A549 (cell line): Measurements from ENCODE around the gene PGRMC1. TPM values are rescaled to one million over a fixed set of nuclear protein-coding genes. Genes with fewer than 3 reads are reported as not detected.

Experiments used
- ATAC-seq, 2 experiments: fragments of 200-7000 bp in 1 of 2; fragments of >200 bp in 1 of 2; cut with Nextera tagmentation in 1 of 2; cut with Tn5 transposase in 1 of 2; 3 replicates each; pipeline versions ENCODE4 v1.8.0 to v1.9.1; 2018 to 2020; ENCODE audit warnings: mild to moderate bottlenecking in 1 of 2, moderate library complexity in 1 of 2
- CTCF ChIA-PET: fragments of 300-600 bp; sonication (Branson Sonifier 250); formaldehyde crosslinking; extraction: SDS; loops from one replicate; lab custom pipeline; 2021; ENCODE audit warnings: antibody characterized with exemption, inconsistent platforms; lab: Yijun Ruan, JAX
- POLR2A ChIA-PET: fragments of 350-600 bp; formaldehyde crosslinking; extraction: SDS; loops from one replicate; lab custom pipeline; 2021; ENCODE audit warnings: antibody characterized with exemption, inconsistent platforms; lab: Yijun Ruan, JAX
- DNase-seq, 2 experiments: peaks; one replicate each; pipeline versions ENCODE4 v3.0.0 to v3.0.0-alpha.2; 2011 to 2016; ENCODE audit warnings: low read depth in 1 of 2, low spot score in 1 of 2
- FAIRE-seq: peaks from 2 replicates; lab custom pipeline; 2011; peaks lifted over from hg19 to GRCh38; lab: Jason Lieb, UNC
- H3K27ac ChIP-seq, 2 experiments: fragments of >200 bp; sonication (Bioruptor Twin); formaldehyde crosslinking; 3 replicates each; pipeline ENCODE4 v1.5.1; 2016 to 2017
- H3K4me1 ChIP-seq: fragments of >200 bp; sonication (Bioruptor Twin); formaldehyde crosslinking; 3 replicates; pipeline ENCODE4 v1.6.1; 2016
- H3K4me2 ChIP-seq: fragments of >200 bp; sonication (Bioruptor Twin); formaldehyde crosslinking; 3 replicates; pipeline ENCODE4 v1.6.1; 2016
- H3K4me3 ChIP-seq: fragments of >200 bp; sonication (Bioruptor Twin); formaldehyde crosslinking; 3 replicates; pipeline ENCODE4 v1.5.1; 2016
- H3K9me3 ChIP-seq: fragments of >200 bp; sonication (Bioruptor Twin); formaldehyde crosslinking; 3 replicates; pipeline ENCODE4 v1.6.1; 2016
- CHD4 ChIP-seq: fragments of 200-600 bp; sonication (generic); IDR thresholded peaks from 2 replicates; pipeline ENCODE4 v1.6.1; 2016; ENCODE audit warnings: antibody characterized with exemption, mild to moderate bottlenecking, borderline replicate concordance
- EHMT2 ChIP-seq: fragments of 200-600 bp; sonication (generic); IDR thresholded peaks from 2 replicates; pipeline ENCODE4 v1.6.1; 2016; ENCODE audit warnings: antibody characterized with exemption, low read depth, mild to moderate bottlenecking, moderate library complexity
- EP300 ChIP-seq, 2 experiments: fragments of >200 bp; sonication (Bioruptor Twin); formaldehyde crosslinking; IDR thresholded peaks; 2 replicates in 1 of 2; 3 replicates in 1 of 2; pipeline ENCODE4 v1.6.1; 2016 to 2017
- GATA3 ChIP-seq: IDR thresholded peaks from 2 replicates; pipeline ENCODE4 v1.6.1; 2012; ENCODE audit warnings: borderline replicate concordance
- HDAC2 ChIP-seq: fragments of 200-600 bp; sonication (generic); IDR thresholded peaks from 2 replicates; pipeline ENCODE4 v1.6.1; 2016
- HEYL ChIP-seq: fragments of 250-450 bp; sonication (Bioruptor Pico); IDR thresholded peaks from 2 replicates; pipeline ENCODE4 v1.8.0; 2021; ENCODE audit warnings: mild to moderate bottlenecking, moderate library complexity
- HOXA7 ChIP-seq: fragments of 250-450 bp; sonication (Bioruptor Pico); IDR thresholded peaks from 2 replicates; pipeline ENCODE4 v1.5.0; 2020; ENCODE audit warnings: mild to moderate bottlenecking, moderate library complexity
- JUN ChIP-seq, 2 experiments: fragments of >200 bp; sonication (Bioruptor Twin); formaldehyde crosslinking; IDR thresholded peaks; 2 replicates in 1 of 2; 3 replicates in 1 of 2; pipeline ENCODE4 v1.6.1; 2016 to 2017
- KDM1A ChIP-seq: fragments of 200-600 bp; sonication (generic); IDR thresholded peaks from 2 replicates; pipeline ENCODE4 v1.6.1; 2016; ENCODE audit warnings: low read depth, mild to moderate bottlenecking
- MYC ChIP-seq: IDR thresholded peaks from 2 replicates; pipeline ENCODE4 v1.6.1; 2012; ENCODE audit warnings: mild to moderate bottlenecking, inconsistent platforms, low read length, improper control_type of control experiment, borderline replicate concordance
- POLR2A ChIP-seq: IDR thresholded peaks from 2 replicates; pipeline ENCODE4 v1.6.1; 2012; ENCODE audit warnings: mild to moderate bottlenecking, low read length
- WGBS: methylation state at CpG from one replicate; pipeline ENCODE4 v1.1.6; 2017; ENCODE audit errors: missing lambda C conversion rate; 5-methylcytosine and 5-hydroxymethylcytosine counted together
- polyA minus RNA-seq: library from RNA; depleted of rRNA, polyadenylated mRNA; stranded (reverse); fragments of >200 nt; gene quantifications from 2 replicates; pipeline ENCODE4 v1.2.3, GENCODE V29; 2011; rRNA and poly(A)+ RNA removed
- polyA plus RNA-seq, 4 experiments: library from polyadenylated mRNA; depleted of rRNA in 3 of 4; stranded (reverse); fragments of >200 nt; fragmentation: RNase III in 1 of 4; extraction: RNeasy Plus Mini Kit Qiagen cat#74134 plus additional on column Dnase treatment in 1 of 4; gene quantifications; 2 replicates in 3 of 4; 3 replicates in 1 of 4; pipeline ENCODE4 v1.2.3, GENCODE V29; 2011 to 2017
- TF ChIP-seq, protein P1 (sequence below): fragments of >200 bp; sonication (Bioruptor Twin); formaldehyde crosslinking; IDR thresholded peaks from 3 replicates; pipeline ENCODE4 v1.6.1; 2016
- TF ChIP-seq, protein P2 (sequence below): IDR thresholded peaks from 2 replicates; pipeline ENCODE4 v1.6.1; 2012; ENCODE audit warnings: low read depth, borderline replicate concordance
- TF ChIP-seq, protein P3 (sequence below): IDR thresholded peaks from 2 replicates; pipeline ENCODE4 v1.6.1; 2012
- TF ChIP-seq, protein P4 (sequence below): fragments of 250-450 bp; sonication (Bioruptor Pico); IDR thresholded peaks from 2 replicates; pipeline ENCODE4 v1.5.0; 2021; ENCODE audit warnings: mild to moderate bottlenecking, moderate library complexity, borderline replicate concordance
- TF ChIP-seq, protein P5 (sequence below): fragments of 250-450 bp; sonication (Bioruptor Pico); IDR thresholded peaks from 2 replicates; pipeline ENCODE4 v1.5.0; 2020; ENCODE audit warnings: low read depth, mild to moderate bottlenecking, moderate library complexity

Gene PGRMC1
- 118 and 163 TPM in 2 replicates for polyA plus RNA-seq (2011; rRNA removed)
- 85.2 and 104 TPM in 2 replicates for polyA plus RNA-seq (2012; cell fraction: cytosol; rRNA removed)
- 77.7 and 92.7 TPM in 2 replicates for polyA plus RNA-seq (2012; cell fraction: nucleus; rRNA removed)
- polyA plus RNA-seq (2017; fragmentation: RNase III; extraction: RNeasy Plus Mini Kit Qiagen cat#74134 plus additional on column Dnase treatment): 140 to 159 TPM (median 151 TPM) in 3 replicates
- polyA minus RNA-seq: 33.4 and 35.6 TPM in 2 replicates

DNA sequence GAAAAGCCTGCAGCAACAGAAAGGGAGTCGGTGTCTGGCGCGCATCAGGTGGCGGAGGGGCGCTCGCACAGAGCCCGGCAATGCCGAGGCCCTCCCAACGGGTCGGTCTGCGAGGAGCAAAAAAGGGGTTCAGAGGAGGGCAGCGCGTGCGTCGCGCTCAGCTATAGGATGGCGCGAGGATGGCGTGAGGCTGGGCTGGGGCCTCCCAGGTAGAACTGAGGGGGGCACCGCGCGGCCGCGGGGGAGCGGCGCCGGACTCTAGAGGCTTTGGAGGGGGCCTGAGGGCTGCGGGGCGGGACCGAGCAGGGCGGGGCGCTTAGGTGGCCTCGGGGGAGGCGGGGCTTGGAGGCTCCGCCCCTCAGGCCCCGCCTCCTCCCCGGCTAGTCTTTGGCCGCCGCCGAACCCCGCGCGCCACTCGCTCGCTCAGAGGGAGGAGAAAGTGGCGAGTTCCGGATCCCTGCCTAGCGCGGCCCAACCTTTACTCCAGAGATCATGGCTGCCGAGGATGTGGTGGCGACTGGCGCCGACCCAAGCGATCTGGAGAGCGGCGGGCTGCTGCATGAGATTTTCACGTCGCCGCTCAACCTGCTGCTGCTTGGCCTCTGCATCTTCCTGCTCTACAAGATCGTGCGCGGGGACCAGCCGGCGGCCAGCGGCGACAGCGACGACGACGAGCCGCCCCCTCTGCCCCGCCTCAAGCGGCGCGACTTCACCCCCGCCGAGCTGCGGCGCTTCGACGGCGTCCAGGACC is at the start of gene PGRMC1:
Gene PGRMC1, plus strand, starts transcription at position 414 of the 751 bp plus-strand sequence. Its CDS starts 79 bp downstream, at position 493.
- Histone ChIP-seq H3K4me2 (peak within 1 kb of the TSS; percentile 96), H3K4me1 (peaks cover 36% of the 10 kb centered on the region), H3K9me3 (no peaks in the 10 kb centered on the region)
- peak; percentile 91 to 95 for ATAC-seq
- TF ChIP-seq POLR2A (peak; percentile 96), JUN (IDR thresholded peaks at IDR 0.05) (peak; percentile 39 to 81; a peak in 2 of 5 replicates), KDM1A (no peak)
- TF ChIP-seq, protein P1, sequence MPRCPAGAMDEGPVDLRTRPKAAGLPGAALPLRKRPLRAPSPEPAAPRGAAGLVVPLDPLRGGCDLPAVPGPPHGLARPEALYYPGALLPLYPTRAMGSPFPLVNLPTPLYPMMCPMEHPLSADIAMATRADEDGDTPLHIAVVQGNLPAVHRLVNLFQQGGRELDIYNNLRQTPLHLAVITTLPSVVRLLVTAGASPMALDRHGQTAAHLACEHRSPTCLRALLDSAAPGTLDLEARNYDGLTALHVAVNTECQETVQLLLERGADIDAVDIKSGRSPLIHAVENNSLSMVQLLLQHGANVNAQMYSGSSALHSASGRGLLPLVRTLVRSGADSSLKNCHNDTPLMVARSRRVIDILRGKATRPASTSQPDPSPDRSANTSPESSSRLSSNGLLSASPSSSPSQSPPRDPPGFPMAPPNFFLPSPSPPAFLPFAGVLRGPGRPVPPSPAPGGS: 0 out of 3 replicates have a peak, but pooled peaks have one; percentile 69
- TF ChIP-seq, protein P2, sequence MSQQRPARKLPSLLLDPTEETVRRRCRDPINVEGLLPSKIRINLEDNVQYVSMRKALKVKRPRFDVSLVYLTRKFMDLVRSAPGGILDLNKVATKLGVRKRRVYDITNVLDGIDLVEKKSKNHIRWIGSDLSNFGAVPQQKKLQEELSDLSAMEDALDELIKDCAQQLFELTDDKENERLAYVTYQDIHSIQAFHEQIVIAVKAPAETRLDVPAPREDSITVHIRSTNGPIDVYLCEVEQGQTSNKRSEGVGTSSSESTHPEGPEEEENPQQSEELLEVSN: no peak
- TF ChIP-seq, protein P3, sequence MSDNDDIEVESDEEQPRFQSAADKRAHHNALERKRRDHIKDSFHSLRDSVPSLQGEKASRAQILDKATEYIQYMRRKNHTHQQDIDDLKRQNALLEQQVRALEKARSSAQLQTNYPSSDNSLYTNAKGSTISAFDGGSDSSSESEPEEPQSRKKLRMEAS: peak; percentile 44
- TF ChIP-seq, protein P4, sequence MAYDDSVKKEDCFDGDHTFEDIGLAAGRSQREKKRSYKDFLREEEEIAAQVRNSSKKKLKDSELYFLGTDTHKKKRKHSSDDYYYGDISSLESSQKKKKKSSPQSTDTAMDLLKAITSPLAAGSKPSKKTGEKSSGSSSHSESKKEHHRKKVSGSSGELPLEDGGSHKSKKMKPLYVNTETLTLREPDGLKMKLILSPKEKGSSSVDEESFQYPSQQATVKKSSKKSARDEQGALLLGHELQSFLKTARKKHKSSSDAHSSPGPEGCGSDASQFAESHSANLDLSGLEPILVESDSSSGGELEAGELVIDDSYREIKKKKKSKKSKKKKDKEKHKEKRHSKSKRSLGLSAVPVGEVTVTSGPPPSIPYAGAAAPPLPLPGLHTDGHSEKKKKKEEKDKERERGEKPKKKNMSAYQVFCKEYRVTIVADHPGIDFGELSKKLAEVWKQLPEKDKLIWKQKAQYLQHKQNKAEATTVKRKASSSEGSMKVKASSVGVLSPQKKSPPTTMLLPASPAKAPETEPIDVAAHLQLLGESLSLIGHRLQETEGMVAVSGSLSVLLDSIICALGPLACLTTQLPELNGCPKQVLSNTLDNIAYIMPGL (CRISPR knock-in tag): 0 out of 2 replicates have a peak, but pooled peaks have one; percentile 44
- TF ChIP-seq, all 56 proteins: peak for 5
- H3K27ac ChIP-seq: peak within 1 kb of the TSS; percentile 94 to 96
- FAIRE-seq (no peak), DNase-seq (peak; percentile 57 to 83)
- POLR2A ChIA-PET: interaction anchor here (1.1 to 1.3 kb wide), 2 partner anchors 8 to 174 kb away, joined by 4 read pairs; no protein-coding TSS in a partner anchor
- 2% methylated on average over 11 of the region's 82 CpGs for WGBS
- CTCF ChIA-PET: no interaction called here
- peak within 1 kb of the TSS; percentile 96 for H3K4me3 ChIP-seq

DNA sequence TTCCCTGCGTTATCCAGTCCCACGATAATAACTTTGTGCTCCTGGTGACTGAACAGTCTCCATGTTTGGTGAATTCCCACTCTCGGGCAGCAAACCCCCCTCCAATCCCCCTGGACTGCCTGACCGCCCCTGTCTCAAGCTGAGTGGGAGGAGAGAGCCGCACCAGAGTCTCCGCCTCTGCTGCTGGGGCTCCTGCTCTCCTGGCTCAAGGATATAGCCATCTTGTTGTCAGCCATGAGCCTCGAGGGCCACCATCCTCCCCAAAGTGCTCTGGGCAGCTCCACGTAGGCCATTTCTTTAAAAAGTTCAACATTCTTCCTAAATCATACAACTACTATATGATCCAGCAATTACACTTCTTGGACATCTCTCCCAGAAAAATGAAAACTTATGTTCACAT is 49.3 kb upstream of the PGRMC1 start:
- no peaks in the 10 kb centered on the region for H3K9me3 ChIP-seq
- H3K4me2 ChIP-seq: peak overlapping the region; percentile 51; the same call in 2 of the 3 replicates
- no peak overlapping the region for H3K27ac ChIP-seq
- CTCF ChIA-PET: interaction anchor here (1.1 kb wide), 1 partner anchor 41 kb away, joined by 3 read pairs; no protein-coding TSS in a partner anchor
- FAIRE-seq: no peak
- POLR2A ChIA-PET: no interaction called here
- TF ChIP-seq HDAC2 (no peak), GATA3 (no peak), CHD4 (no peak), MYC (no peak), EP300 (IDR thresholded peaks at IDR 0.05) (no peak), HEYL (CRISPR knock-in tag) (no peak), EHMT2 (no peak), HOXA7 (CRISPR knock-in tag) (no peak)
- TF ChIP-seq, protein P3: no peak
- TF ChIP-seq, protein P5, sequence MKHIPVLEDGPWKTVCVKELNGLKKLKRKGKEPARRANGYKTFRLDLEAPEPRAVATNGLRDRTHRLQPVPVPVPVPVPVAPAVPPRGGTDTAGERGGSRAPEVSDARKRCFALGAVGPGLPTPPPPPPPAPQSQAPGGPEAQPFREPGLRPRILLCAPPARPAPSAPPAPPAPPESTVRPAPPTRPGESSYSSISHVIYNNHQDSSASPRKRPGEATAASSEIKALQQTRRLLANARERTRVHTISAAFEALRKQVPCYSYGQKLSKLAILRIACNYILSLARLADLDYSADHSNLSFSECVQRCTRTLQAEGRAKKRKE (CRISPR knock-in tag): no peak
- DNase-seq: peak in 1 of 2 experiments; percentile 12
- no peak overlapping the region for H3K4me3 ChIP-seq
- WGBS: 80% methylated on average over 8 of the region's 8 CpGs
- ATAC-seq: no peak
- no peaks in the 10 kb centered on the region for H3K4me1 ChIP-seq
